Naive thymus-derived CD8-positive, alpha-beta T cell (primary cell): Measurements from ENCODE around the gene CRLF1. TPM values are rescaled to one million over a fixed set of nuclear protein-coding genes. Genes with fewer than 3 reads are reported as not detected.
"Not testable (repeated sequence)": the region's sequence is repeated elsewhere in the genome, so short reads cannot be mapped to it uniquely, and the experiment has no call there.

Experiments
- ATAC-seq, 2 donors: fragments of 150-1000 bp; cut with Tn5 transposase in 1 of 2; sonication (Bioruptor Pico), chemical (Tn5 transposase) in 1 of 2; 1 replicate in 1 of 2; 2 replicates in 1 of 2; pipeline ENCODE4 v1.10.0; 2021; ENCODE audit warnings: mild to moderate bottlenecking in 2 of 2, moderate library complexity in 2 of 2
- POLR2A ChIA-PET: fragments of 350-600 bp; sonication (Branson Sonifier 250); formaldehyde crosslinking; loops from one replicate; lab custom pipeline; 2021; ENCODE audit warnings: antibody characterized with exemption; lab: Charles Lee
- DNase-seq, 10 donors: peaks; one replicate each; pipeline versions ENCODE4 v3.0.0 to v3.0.0-alpha.2; 2020 to 2022
- H3K27ac Mint-ChIP-seq, 10 donors: one replicate each; pipeline ENCODE4 v1.8.0; 2020 to 2022; ENCODE audit warnings: mild to moderate bottlenecking in 10 of 10, mixed read lengths in 10 of 10, moderate library complexity in 4 of 10, inconsistent platforms in 1 of 10
- H3K27me3 Mint-ChIP-seq, 5 donors: one replicate each; pipeline ENCODE4 v1.8.0; 2021 to 2022; ENCODE audit warnings: mixed read lengths in 5 of 5
- H3K36me3 Mint-ChIP-seq, 3 donors: one replicate each; pipeline ENCODE4 v1.8.0; 2020 to 2022; ENCODE audit warnings: mixed read lengths in 3 of 3, mild to moderate bottlenecking in 2 of 3, inconsistent platforms in 1 of 3
- H3K4me1 Mint-ChIP-seq, 4 donors: one replicate each; pipeline ENCODE4 v1.8.0; 2021 to 2022; ENCODE audit warnings: mixed read lengths in 4 of 4
- H3K4me3 Mint-ChIP-seq, 10 donors: one replicate each; pipeline ENCODE4 v1.8.0; 2020 to 2022; ENCODE audit warnings: mild to moderate bottlenecking in 10 of 10, mixed read lengths in 10 of 10, moderate library complexity in 6 of 10, inconsistent platforms in 1 of 10
- H3K9me3 Mint-ChIP-seq, 9 donors: one replicate each; pipeline ENCODE4 v1.8.0; 2020 to 2022; ENCODE audit warnings: mixed read lengths in 9 of 9, mild to moderate bottlenecking in 3 of 9, inconsistent platforms in 1 of 9, moderate library complexity in 1 of 9
- polyA plus RNA-seq, 3 donors: library from polyadenylated mRNA; unstranded; fragments of 300-500 nt; fragmentation: Illumina TruSeq; gene quantifications; one replicate each; pipeline ENCODE4 v1.2.3, GENCODE V29; 2021
- total RNA-seq, 8 experiments: library from RNA in 2 of 8; stranded (reverse) in 2 of 8; gene quantifications; one replicate each; pipeline ENCODE4 v1.2.3 and lab custom pipeline; 2021 to 2026

The CRLF1 gene
- total and polyA plus RNA-seq, 5 experiments from 2014 or later = 0.55 to 1.1 TPM; not detected in 3

DNA sequence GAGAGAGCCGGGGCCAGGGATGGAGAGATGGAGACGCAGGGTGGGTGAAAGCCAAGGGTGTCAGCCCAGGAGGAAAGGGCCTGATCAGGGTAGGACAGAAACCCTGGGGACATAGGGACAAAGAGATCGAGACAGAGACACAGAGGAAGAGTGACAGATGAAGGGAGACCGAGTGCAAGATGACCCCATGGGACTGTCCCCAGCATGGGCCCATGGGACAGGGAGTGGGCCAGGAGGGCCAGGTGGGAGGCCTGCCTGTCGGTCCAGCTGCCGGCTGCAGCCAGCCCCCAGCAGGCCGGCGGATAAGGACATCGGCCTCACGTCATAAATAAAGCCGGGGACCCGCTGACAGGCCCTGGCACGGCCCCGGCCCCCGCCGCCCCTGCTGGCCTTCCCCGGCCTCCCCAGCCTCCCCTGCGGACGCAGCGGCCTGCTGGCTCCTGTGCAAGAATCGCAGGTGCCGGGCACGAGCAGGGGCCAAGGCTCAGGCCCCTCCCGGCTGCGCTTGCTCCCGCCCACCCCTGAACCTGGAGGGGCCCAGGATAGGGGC lies 11.7 kb downstream of the CRLF1 start:
- Mint-ChIP-seq H3K27ac (peak overlapping the region in 8 of 10 donors; percentile 48 to 89 (median 78)), H3K27me3 (peaks cover 0 to 8% (median 0%) of the 10 kb centered on the region in 5 donors), H3K36me3 (peaks cover 0 to 9% (median 0%) of the 10 kb centered on the region in 3 donors), H3K4me3 (peak overlapping the region; percentile 64 to 91 (median 79)), H3K4me1 (peaks cover 12 to 27% (median 25%) of the 10 kb centered on the region in 4 donors), H3K9me3 (no peaks in the 10 kb centered on the region)
- POLR2A ChIA-PET = interaction anchor here (0.7 to 4.4 kb wide), 3 partner anchors 17 to 253 kb away, joined by 3 to 19 read pairs (median 10); partner anchors contain the start of gene UBA52
- DNase-seq (no peak), ATAC-seq (peak in 1 of 2 donors; percentile 1)

DNA sequence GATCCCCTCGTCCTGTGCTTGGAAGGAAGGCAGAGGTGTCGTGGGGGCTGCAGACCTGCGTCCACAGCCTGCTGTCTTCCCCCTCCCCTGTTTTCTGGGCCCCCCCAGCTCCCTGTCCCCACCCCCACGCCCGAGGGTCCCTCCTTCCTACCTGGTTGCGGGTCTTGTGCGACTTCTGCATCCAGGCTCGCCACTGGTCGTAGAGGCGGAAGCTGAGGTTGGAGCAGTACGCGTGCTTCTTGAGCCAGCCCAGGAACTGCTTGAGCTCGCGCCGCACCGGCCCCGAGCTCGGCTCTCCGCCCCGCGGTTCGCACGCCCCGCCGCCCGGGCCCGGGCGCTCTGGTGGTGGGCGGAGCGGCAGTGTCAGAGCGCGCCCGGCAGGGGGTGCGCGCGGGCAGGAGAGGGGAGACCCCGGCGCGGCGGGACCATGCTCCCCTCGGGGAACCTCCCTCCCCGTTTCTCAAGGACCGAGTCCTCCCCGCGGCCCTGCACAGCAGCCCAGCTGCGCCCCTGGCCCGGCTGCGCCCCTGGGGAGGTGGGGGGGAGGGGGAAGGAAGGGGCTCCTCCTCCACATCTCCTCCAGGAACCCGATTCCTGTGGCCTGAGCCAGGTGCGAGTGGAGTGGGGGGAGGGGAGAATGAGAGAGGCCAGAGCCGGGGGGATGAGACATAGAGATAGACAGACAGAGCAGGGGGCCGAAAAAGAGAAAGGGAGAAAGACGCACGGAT lies 12.3 kb downstream of the CRLF1 start:
- Mint-ChIP-seq H3K36me3 (peaks cover 0 to 9% (median 0%) of the 10 kb centered on the region in 3 donors), H3K9me3 (no peaks in the 10 kb centered on the region), H3K27ac (peak overlapping the region in 9 of 10 donors; percentile 40 to 89 (median 78)), H3K27me3 (peaks cover 0 to 4% (median 0%) of the 10 kb centered on the region in 5 donors), H3K4me1 (peaks cover 14 to 31% (median 30%) of the 10 kb centered on the region in 4 donors), H3K4me3 (peak overlapping the region; percentile 64 to 91 (median 79))
- POLR2A ChIA-PET = interaction anchor here (0.5 to 4.4 kb wide), 6 partner anchors 18 to 446 kb away, joined by 3 to 19 read pairs (median 4); partner anchors contain the start of gene UBA52
- ATAC-seq (peak; percentile 73 to 77), DNase-seq (peak; percentile 66 to 85 (median 78))

- Mint-ChIP-seq H3K27ac (peak overlapping the region in 9 of 10 donors; percentile 28 to 91 (median 69)), H3K4me3 (peak overlapping the region in 9 of 10 donors; percentile 24 to 78 (median 58))
- POLR2A ChIA-PET = interaction anchor here (0.5 to 4.4 kb wide), 8 partner anchors 22 to 447 kb away, joined by 3 to 19 read pairs (median 4); partner anchors contain the start of genes HOMER3 and UBA52
These were observed 13.1 kb downstream of the CRLF1 start for GRCh38 chr19:18593367-18594095.

DNA sequence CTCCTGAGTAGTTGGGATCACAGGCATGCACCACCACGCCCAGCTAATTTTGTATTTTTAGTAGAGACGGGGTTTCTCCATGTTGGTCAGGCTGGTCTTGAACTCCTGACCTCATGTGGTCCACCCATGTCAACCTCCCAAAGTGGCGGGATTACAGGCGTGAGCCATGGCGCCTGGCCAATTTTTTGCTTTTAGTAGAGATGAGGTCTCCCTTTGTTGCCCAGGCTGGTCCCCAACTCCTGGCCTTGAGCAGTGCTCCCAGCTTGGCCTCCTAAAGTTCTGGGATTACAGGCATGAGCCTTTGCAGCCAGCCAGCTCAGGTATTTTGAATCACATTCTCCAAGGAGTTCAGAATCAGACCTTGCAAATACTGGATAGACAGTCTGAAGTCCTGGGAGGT lies 13.9 kb downstream of the CRLF1 start:
- POLR2A ChIA-PET = interaction anchor here (0.8 to 4.4 kb wide), 4 partner anchors 87 to 255 kb away, joined by 3 to 19 read pairs (median 7); no protein-coding TSS in a partner anchor
- H3K4me3 Mint-ChIP-seq = peak overlapping the region in 4 of 10 donors; percentile 12 to 72 (median 27)
- ATAC-seq, H3K36me3 Mint-ChIP-seq, DNase-seq, H3K27me3 Mint-ChIP-seq, H3K9me3 Mint-ChIP-seq: not testable (repeated sequence)
- peaks cover 21 to 39% (median 37%) of the 10 kb centered on the region in 4 donors for H3K4me1 Mint-ChIP-seq
- peak overlapping the region in 3 of 10 donors; percentile 33 to 83 (median 40) for H3K27ac Mint-ChIP-seq

More at GRCh38 chr19:18593367-18594095, 13.1 kb downstream of the CRLF1 start:
- Mint-ChIP-seq H3K9me3 (no peaks in the 10 kb centered on the region), H3K4me1 (peaks cover 14 to 31% (median 30%) of the 10 kb centered on the region in 4 donors), H3K27me3 (no peaks in the 10 kb centered on the region), H3K36me3 (peaks cover 0 to 9% (median 0%) of the 10 kb centered on the region in 3 donors)
- no peak for ATAC-seq
- no peak for DNase-seq

DNA sequence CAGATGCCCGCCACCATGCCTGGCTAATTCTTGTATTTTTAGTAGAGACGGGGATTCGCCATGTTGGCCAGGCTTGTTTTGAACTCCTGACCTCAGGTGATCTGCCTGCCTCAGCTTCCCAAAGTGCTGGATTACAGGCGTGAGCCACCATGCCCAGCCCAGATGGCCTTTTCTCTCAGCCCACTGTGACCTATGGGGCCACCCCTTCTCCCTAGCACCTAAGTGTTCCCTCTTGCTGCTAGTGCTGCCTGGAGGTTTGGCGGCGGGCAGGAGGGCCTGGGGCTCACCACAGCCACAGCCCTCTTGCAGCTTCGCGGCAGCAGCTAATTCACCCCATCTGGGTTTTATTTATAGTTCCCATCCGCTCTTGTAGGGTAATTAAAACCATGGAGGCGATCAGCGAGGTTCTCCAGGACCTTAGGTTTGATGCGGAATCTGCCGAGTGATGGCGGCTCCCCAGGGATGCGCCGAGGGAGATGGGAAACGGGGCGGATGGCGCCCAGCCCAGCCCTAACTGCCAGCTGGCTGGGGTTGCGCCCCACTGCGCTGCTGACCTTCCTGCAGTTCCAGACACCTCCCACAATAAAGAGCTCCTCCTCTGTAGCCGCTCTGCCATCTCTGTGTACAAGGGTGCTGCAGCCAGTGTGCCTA lies 14.7 kb downstream of the CRLF1 start:
- no peak for DNase-seq

DNA sequence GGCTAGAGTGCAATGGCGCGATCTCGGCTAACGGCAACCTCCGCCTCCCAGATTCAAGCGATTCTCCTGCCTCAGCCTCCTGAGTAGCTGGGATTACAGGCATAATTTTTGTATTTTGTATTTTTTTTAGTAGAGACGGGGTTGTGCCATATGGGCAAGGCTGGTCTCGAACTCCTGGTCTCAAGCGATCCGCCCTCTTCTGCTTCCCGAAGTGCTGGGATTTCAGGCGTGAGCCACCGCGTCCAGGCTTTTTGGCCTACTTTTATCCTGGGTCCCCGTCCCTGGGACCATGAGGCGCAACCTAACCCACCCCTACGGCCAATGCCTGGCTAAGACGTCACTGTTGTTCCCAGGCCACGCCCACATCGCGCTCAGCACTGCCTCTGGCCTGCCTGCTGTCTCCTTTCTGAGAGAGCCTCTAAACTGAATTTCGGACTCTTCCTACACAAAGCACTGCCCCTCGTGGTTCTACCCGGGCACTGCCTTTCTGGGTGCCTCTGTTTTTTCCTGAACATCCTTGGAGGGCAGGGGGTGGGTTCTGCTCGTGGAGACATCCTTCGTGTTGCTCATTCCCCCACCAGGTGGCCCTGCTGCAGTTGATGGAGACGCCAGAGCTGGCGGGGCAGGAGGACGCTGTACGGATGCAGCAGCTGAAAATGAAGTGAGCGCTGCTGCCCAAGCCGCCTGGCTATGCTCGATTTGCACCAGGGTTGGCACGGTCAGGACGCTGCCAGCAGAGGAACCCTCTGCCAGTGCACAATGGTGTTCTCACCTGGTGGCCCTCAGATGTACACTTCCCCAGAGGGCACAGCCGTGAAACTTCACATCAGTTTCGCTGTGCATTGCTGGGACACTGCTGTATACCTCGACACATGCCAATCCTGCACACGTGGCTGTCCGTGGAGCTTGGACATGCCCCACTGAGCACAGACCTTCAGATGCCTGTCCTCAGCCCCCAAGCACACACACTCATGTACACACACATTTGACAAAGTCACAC lies 16.0 kb downstream of the CRLF1 start:
- no peaks in the 10 kb centered on the region for H3K27me3 Mint-ChIP-seq
- peak overlapping the region in 9 of 10 donors; percentile 71 to 92 (median 85) for H3K27ac Mint-ChIP-seq
- H3K4me3 Mint-ChIP-seq = peak overlapping the region; percentile 80 to 93 (median 89)
- no peaks in the 10 kb centered on the region for H3K9me3 Mint-ChIP-seq
- ATAC-seq = no peak
- H3K36me3 Mint-ChIP-seq = peaks cover 0 to 9% (median 0%) of the 10 kb centered on the region in 3 donors
- peaks cover 22 to 52% (median 42%) of the 10 kb centered on the region in 4 donors for H3K4me1 Mint-ChIP-seq
- DNase-seq = peak in 1 of 10 donors; percentile 23
- POLR2A ChIA-PET = interaction anchor here (0.6 to 5.4 kb wide), 10 partner anchors 18 to 329 kb away, joined by 3 to 107 read pairs (median 7); partner anchors contain the start of genes COPE, DDX49, ELL and UBA52

More for the DNA sequence above, 14.7 kb downstream of the CRLF1 start:
- no peaks in the 10 kb centered on the region for H3K9me3 Mint-ChIP-seq
- H3K4me3 Mint-ChIP-seq = peak overlapping the region in 4 of 10 donors; percentile 14 to 63 (median 38)
- ATAC-seq = no peak
- peak overlapping the region in 1 of 10 donors; percentile 31 for H3K27ac Mint-ChIP-seq
- H3K27me3 Mint-ChIP-seq = no peaks in the 10 kb centered on the region
- H3K36me3 Mint-ChIP-seq = peaks cover 0 to 9% (median 0%) of the 10 kb centered on the region in 3 donors
- POLR2A ChIA-PET = interaction anchor here (4.4 kb wide), 1 partner anchor 256 kb away, joined by 19 read pairs; no protein-coding TSS in a partner anchor
- peaks cover 22 to 44% (median 40%) of the 10 kb centered on the region in 4 donors for H3K4me1 Mint-ChIP-seq

GRCh38 chr19:18589380-18590272 lies 17.0 kb downstream of the CRLF1 start:
- Mint-ChIP-seq H3K27me3 (no peaks in the 10 kb centered on the region), H3K4me1 (peaks cover 17 to 50% (median 37%) of the 10 kb centered on the region in 4 donors)
- POLR2A ChIA-PET = interaction anchor here (0.5 to 5.4 kb wide), 34 partner anchors 8 to 1374 kb away, joined by 3 to 107 read pairs (median 6); partner anchors contain the start of genes COPE, CRTC1, DDX49 and ELL

GRCh38 chr19:18588611-18589379 lies 17.8 kb downstream of the CRLF1 start, which contains the start of gene REX1BD:
TSS of gene REX1BD (plus strand) at chr19:18588798. CDS start at chr19:18588802, 4 bp downstream.
- DNase-seq (peak; percentile 81 to 94 (median 88)), ATAC-seq (peak; percentile 74 to 78)
- Mint-ChIP-seq H3K9me3 (no peaks in the 10 kb centered on the region), H3K27me3 (no peaks in the 10 kb centered on the region), H3K27ac (peak within 1 kb of the TSS; percentile 87 to 96 (median 94)), H3K4me3 (peak within 1 kb of the TSS; percentile 81 to 95 (median 90)), H3K36me3 (peaks cover 0 to 9% (median 0%) of the 10 kb centered on the region in 3 donors), H3K4me1 (peaks cover 16 to 48% (median 35%) of the 10 kb centered on the region in 4 donors)
- POLR2A ChIA-PET = interaction anchor here (0.6 to 5.4 kb wide), 32 partner anchors 9 to 1373 kb away, joined by 3 to 107 read pairs (median 6); partner anchors contain the start of genes COPE, CRTC1, DDX49 and ELL

More at GRCh38 chr19:18589380-18590272, 17.0 kb downstream of the CRLF1 start:
- Mint-ChIP-seq H3K27ac (peak overlapping the region; percentile 74 to 96 (median 92)), H3K36me3 (peaks cover 0 to 9% (median 0%) of the 10 kb centered on the region in 3 donors), H3K4me3 (peak overlapping the region; percentile 81 to 95 (median 89)), H3K9me3 (no peaks in the 10 kb centered on the region)
- peak in 6 of 10 donors; percentile 59 to 84 (median 72) for DNase-seq
- ATAC-seq = peak; percentile 62 to 66
